PC-3 (cell line): Measurements from ENCODE around the gene PRM2. TPM values are rescaled to one million over a fixed set of nuclear protein-coding genes. Genes with fewer than 3 reads are reported as not detected.

Source experiments
- ATAC-seq: fragments of 200-7000 bp; cut with Tn5 transposase; 2 replicates; pipeline ENCODE4 v1.9.1; 2020; ENCODE audit warnings: mild to moderate bottlenecking, moderate library complexity
- BruUV-seq: library from RNA; stranded (reverse); fragments of 400-500 nt; replicated peaks from 2 replicates; lab custom pipeline; 2021; lab: Mats Ljungman, UMichigan
- CTCF ChIA-PET: fragments of 300-600 bp; sonication (Branson Sonifier 250); formaldehyde crosslinking; loops from one replicate; lab custom pipeline; 2022; ENCODE audit warnings: antibody characterized with exemption; lab: Charles Lee
- POLR2A ChIA-PET: fragments of 300-600 bp; sonication (Branson Sonifier 250); formaldehyde crosslinking; loops from one replicate; lab custom pipeline; 2022; ENCODE audit warnings: antibody characterized with exemption; ENCODE audit not compliant: unreplicated experiment; lab: Charles Lee
- DNase-seq: peaks from one replicate; pipeline ENCODE4 v3.0.0-alpha.2; 2015
- H2AFZ ChIP-seq: fragments of 300-600 bp; sonication (generic); 2 replicates; pipeline ENCODE4 v1.6.0; 2016; ENCODE audit warnings: antibody characterized with exemption, low read length
- H3F3A ChIP-seq: fragments of 300-600 bp; sonication (generic); one replicate; pipeline ENCODE4 v1.6.0; 2017; ENCODE audit warnings: antibody characterized with exemption, low read length, control low read depth, mild to moderate bottlenecking; ENCODE audit not compliant: unreplicated experiment
- H3K27ac ChIP-seq: fragments of 300-600 bp; sonication (generic); 2 replicates; pipeline ENCODE4 v1.5.1; 2016; ENCODE audit warnings: mild to moderate bottlenecking, low read length
- H3K27me3 ChIP-seq: fragments of 300-600 bp; sonication (generic); 2 replicates; pipeline ENCODE4 v1.6.1; 2016; ENCODE audit warnings: low read length, mixed read lengths
- H3K36me3 ChIP-seq: fragments of 300-600 bp; sonication (generic); 2 replicates; pipeline ENCODE4 v1.6.1; 2016; ENCODE audit warnings: low read depth, mixed run types, low read length, mixed read lengths
- H3K4me1 ChIP-seq: fragments of 300-600 bp; sonication (generic); 2 replicates; pipeline ENCODE4 v1.5.1; 2016; ENCODE audit warnings: low read length; ENCODE audit not compliant: insufficient read depth
- H3K4me2 ChIP-seq: fragments of 300-600 bp; sonication (generic); 2 replicates; pipeline ENCODE4 v1.6.0; 2016; ENCODE audit warnings: low read length
- H3K4me3 ChIP-seq: fragments of 300-600 bp; sonication (generic); 2 replicates; pipeline ENCODE4 v1.5.1; 2016; ENCODE audit warnings: mild to moderate bottlenecking, low read length, mixed read lengths
- H3K79me2 ChIP-seq: fragments of 300-600 bp; sonication (generic); 2 replicates; pipeline ENCODE4 v1.6.1; 2017; ENCODE audit warnings: low read length, mixed read lengths
- H3K9ac ChIP-seq: fragments of 300-600 bp; sonication (generic); 2 replicates; pipeline ENCODE4 v1.6.0; 2016; ENCODE audit warnings: mild to moderate bottlenecking, low read length
- H3K9me2 ChIP-seq: fragments of 300-600 bp; sonication (generic); replicated peaks from 2 replicates; pipeline ENCODE4 v1.6.1; 2016; ENCODE audit warnings: mixed run types, low read length, mixed read lengths
- H3K9me3 ChIP-seq: fragments of 300-600 bp; sonication (generic); 2 replicates; pipeline ENCODE4 v1.6.1; 2016; ENCODE audit warnings: low read length, mixed read lengths
- H4K20me1 ChIP-seq: fragments of 300-600 bp; sonication (generic); 2 replicates; pipeline ENCODE4 v1.6.1; 2016; ENCODE audit warnings: low read length, mixed read lengths
- EZH2 ChIP-seq: fragments of 300-600 bp; sonication (generic); IDR thresholded peaks from one replicate; pipeline ENCODE4 v1.6.1; 2017; ENCODE audit warnings: antibody characterized with exemption, mild to moderate bottlenecking, low read length; ENCODE audit not compliant: unreplicated experiment
- EZH2phosphoT487 ChIP-seq: fragments of 300-600 bp; sonication (generic); IDR thresholded peaks from 2 replicates; pipeline ENCODE4 v1.6.1; 2018; ENCODE audit warnings: mild to moderate bottlenecking, antibody characterized with exemption, low read length, borderline replicate concordance
- intact Hi-C: fragments of 100-400 bp; cut with micrococcal nuclease; formaldehyde crosslinking; loops from 2 replicates; pipeline ENCODE4 v1.9.0; 2023
- total RNA-seq: library from RNA; depleted of rRNA; stranded (reverse); fragments of >200 nt; gene quantifications from 2 replicates; pipeline ENCODE4 v1.2.3, GENCODE V29; 2014
- TF ChIP-seq, protein P1 (sequence below): fragments of 300-600 bp; sonication (generic); conservative IDR thresholded peaks from 2 replicates; pipeline ENCODE4 v1.5.1; 2017; ENCODE audit warnings: antibody characterized with exemption, low read depth, mild to moderate bottlenecking, low read length

PRM2 gene
- total RNA-seq, 1 experiment from 2014 or later: not detected

GRCh38 chr16:11233727-11234376 lies 42.4 kb downstream of the PRM2 start:
- Histone ChIP-seq H3K9ac (no peak overlapping the region), H3K4me3 (no peak overlapping the region), H2AFZ (no peak overlapping the region), H3K79me2 (no peaks in the 10 kb centered on the region), H3F3A (no peaks in the 10 kb centered on the region), H3K4me1 (no peaks in the 10 kb centered on the region), H3K27ac (no peak overlapping the region), H4K20me1 (no peaks in the 10 kb centered on the region), H3K4me2 (no peak overlapping the region), H3K27me3 (no peaks in the 10 kb centered on the region), H3K36me3 (no peaks in the 10 kb centered on the region), H3K9me2 (no peaks in the 10 kb centered on the region), H3K9me3 (no peaks in the 10 kb centered on the region)
- TF ChIP-seq EZH2phosphoT487: no peak
- TF ChIP-seq EZH2: no peak
- TF ChIP-seq, protein P1, sequence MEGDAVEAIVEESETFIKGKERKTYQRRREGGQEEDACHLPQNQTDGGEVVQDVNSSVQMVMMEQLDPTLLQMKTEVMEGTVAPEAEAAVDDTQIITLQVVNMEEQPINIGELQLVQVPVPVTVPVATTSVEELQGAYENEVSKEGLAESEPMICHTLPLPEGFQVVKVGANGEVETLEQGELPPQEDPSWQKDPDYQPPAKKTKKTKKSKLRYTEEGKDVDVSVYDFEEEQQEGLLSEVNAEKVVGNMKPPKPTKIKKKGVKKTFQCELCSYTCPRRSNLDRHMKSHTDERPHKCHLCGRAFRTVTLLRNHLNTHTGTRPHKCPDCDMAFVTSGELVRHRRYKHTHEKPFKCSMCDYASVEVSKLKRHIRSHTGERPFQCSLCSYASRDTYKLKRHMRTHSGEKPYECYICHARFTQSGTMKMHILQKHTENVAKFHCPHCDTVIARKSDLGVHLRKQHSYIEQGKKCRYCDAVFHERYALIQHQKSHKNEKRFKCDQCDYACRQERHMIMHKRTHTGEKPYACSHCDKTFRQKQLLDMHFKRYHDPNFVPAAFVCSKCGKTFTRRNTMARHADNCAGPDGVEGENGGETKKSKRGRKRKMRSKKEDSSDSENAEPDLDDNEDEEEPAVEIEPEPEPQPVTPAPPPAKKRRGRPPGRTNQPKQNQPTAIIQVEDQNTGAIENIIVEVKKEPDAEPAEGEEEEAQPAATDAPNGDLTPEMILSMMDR: no peak
- DNase-seq (no peak), ATAC-seq (no peak)
- intact Hi-C loops: no loop called here
- CTCF ChIA-PET: no interaction called here
- no TSS peak for BruUV-seq
- POLR2A ChIA-PET: no interaction called here

DNA sequence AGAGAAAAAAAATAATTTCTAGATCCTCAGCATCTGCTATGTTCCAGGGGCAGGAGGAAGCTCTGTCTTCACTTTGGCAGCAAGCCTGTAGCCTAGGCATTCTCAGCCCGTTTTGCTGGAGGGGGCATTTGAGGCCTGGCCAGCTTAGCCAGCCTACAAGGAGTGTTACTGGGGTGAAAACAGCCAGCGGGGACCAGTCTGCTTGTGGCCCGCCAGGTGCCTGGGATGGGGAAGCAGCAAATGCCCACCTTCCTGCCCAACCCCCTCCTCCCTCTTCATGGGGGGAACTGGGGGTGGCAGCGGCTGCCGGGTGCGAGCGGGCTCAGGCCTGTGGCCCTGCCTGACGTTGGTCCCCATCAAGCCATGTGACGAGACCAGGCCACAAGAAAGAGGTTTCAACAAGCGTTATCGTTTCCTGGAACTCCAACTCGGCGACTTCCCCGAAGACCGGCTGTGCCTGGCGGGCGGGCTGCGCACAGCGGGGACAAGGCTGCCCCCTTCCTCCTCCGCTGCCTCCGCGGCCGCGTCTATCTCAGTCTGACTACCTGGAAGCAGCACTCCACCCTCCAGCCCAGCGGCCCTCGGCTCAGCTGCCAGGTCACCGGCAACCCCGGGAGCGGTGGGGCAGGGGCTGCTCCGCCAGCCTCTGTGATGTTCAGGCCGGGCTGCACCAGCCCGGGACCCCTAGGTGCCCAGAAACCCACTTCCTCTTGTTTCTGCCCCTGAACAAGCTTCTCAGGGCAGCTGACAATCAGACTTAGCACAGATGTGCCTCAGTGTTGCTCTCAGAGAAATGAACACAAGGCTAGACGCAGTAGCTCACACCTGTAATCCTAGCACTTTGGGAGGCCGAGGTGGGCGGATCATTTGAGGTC lies 43.2 kb downstream of the PRM2 start:
- Histone ChIP-seq H2AFZ (no peak overlapping the region), H3K36me3 (no peaks in the 10 kb centered on the region), H3K27ac (no peak overlapping the region), H3K27me3 (no peaks in the 10 kb centered on the region), H3K9ac (no peak overlapping the region), H3K9me2 (no peaks in the 10 kb centered on the region), H3K4me2 (no peak overlapping the region), H3K4me1 (no peaks in the 10 kb centered on the region), H4K20me1 (no peaks in the 10 kb centered on the region), H3K9me3 (no peaks in the 10 kb centered on the region), H3F3A (no peaks in the 10 kb centered on the region), H3K79me2 (no peaks in the 10 kb centered on the region), H3K4me3 (no peak overlapping the region)
- DNase-seq (no peak), ATAC-seq (no peak)
- POLR2A ChIA-PET: no interaction called here
- no TSS peak for BruUV-seq
- intact Hi-C loops: no loop called here
- CTCF ChIA-PET: no interaction called here
- TF ChIP-seq EZH2phosphoT487: no peak
- TF ChIP-seq, protein P1: no peak
- TF ChIP-seq EZH2: no peak
